A673 (cell line): ENCODE results near the gene AGAP1. TPM values are rescaled to one million over a fixed set of nuclear protein-coding genes. Genes with fewer than 3 reads are reported as not detected.

Experiments used
- BruUV-seq: library from RNA; stranded (reverse); fragments of 400-500 nt; replicated peaks from 2 replicates; lab custom pipeline; 2021; lab: Mats Ljungman, UMichigan
- CTCF ChIA-PET: fragments of 300-600 bp; sonication (Branson Sonifier 250); formaldehyde crosslinking; loops from one replicate; lab custom pipeline; 2022; ENCODE audit warnings: antibody characterized with exemption; lab: Charles Lee
- POLR2A ChIA-PET: fragments of 300-600 bp; sonication (Branson Sonifier 250); formaldehyde crosslinking; loops from one replicate; lab custom pipeline; 2022; ENCODE audit warnings: antibody characterized with exemption; ENCODE audit not compliant: low non-redundant PET; lab: Charles Lee
- DNase-seq: peaks from one replicate; pipeline ENCODE4 v3.0.0-alpha.2; 2015; ENCODE audit warnings: low spot score
- H3K27ac ChIP-seq: fragments of 200-600 bp; sonication (generic); 2 replicates; pipeline ENCODE4 v1.5.1; 2016; ENCODE audit warnings: mixed run types, low read depth, mild to moderate bottlenecking, mixed read lengths, antibody characterized with exemption, low read length; ENCODE audit not compliant: poor library complexity, severe bottlenecking
- H3K27me3 ChIP-seq: fragments of 200-600 bp; sonication (generic); replicated peaks from 2 replicates; pipeline ENCODE4 v1.6.1; 2017; ENCODE audit warnings: mixed run types, low read depth, mild to moderate bottlenecking, mixed read lengths, antibody characterized with exemption, low read length; ENCODE audit not compliant: insufficient read depth, poor library complexity
- H3K36me3 ChIP-seq: fragments of 200-600 bp; sonication (generic); 2 replicates; pipeline ENCODE4 v1.6.1; 2016; ENCODE audit warnings: mixed run types, mild to moderate bottlenecking, mixed read lengths, antibody characterized with exemption, low read length; ENCODE audit not compliant: insufficient read depth, poor library complexity, severe bottlenecking
- H3K4me1 ChIP-seq: fragments of 200-600 bp; sonication (generic); 2 replicates; pipeline ENCODE4 v1.6.1; 2017; ENCODE audit warnings: mixed run types, mild to moderate bottlenecking, mixed read lengths, antibody characterized with exemption, low read length; ENCODE audit not compliant: insufficient read depth, poor library complexity, severe bottlenecking
- H3K4me3 ChIP-seq: fragments of 200-600 bp; sonication (generic); 2 replicates; pipeline ENCODE4 v1.5.1; 2016; ENCODE audit warnings: low read depth, mixed run types, mild to moderate bottlenecking, mixed read lengths, low read length; ENCODE audit not compliant: poor library complexity, severe bottlenecking
- H3K9me3 ChIP-seq: fragments of 200-600 bp; sonication (generic); 2 replicates; pipeline ENCODE4 v1.6.1; 2016; ENCODE audit warnings: mixed run types, low read depth, mild to moderate bottlenecking, mixed read lengths, antibody characterized with exemption, low read length; ENCODE audit not compliant: poor library complexity, severe bottlenecking
- EZH2 ChIP-seq: fragments of 200-600 bp; sonication (generic); IDR thresholded peaks from 2 replicates; pipeline ENCODE4 v1.6.1; 2017; ENCODE audit warnings: borderline replicate concordance, low read depth, mild to moderate bottlenecking, mixed read lengths, antibody characterized with exemption, low read length; ENCODE audit not compliant: poor library complexity, severe bottlenecking
- intact Hi-C: fragments of 100-400 bp; cut with micrococcal nuclease; formaldehyde crosslinking; loops from one replicate; pipeline ENCODE4 v1.10.0; 2022; ENCODE audit not compliant: unreplicated experiment
- total RNA-seq: library from RNA; stranded (reverse); gene quantifications from 2 replicates; pipeline ENCODE4 v1.2.3, GENCODE V29; 2021
- TF ChIP-seq, protein P1 (sequence below): fragments of 300-800, 200-600 bp; sonication (generic); conservative IDR thresholded peaks from 2 replicates; pipeline ENCODE4 v1.5.1; 2017; ENCODE audit warnings: low read depth, mild to moderate bottlenecking, antibody characterized with exemption, low read length, moderate library complexity, mixed read lengths

AGAP1 gene
- total RNA-seq, 1 experiment from 2014 or later, result 25.3 TPM

DNA sequence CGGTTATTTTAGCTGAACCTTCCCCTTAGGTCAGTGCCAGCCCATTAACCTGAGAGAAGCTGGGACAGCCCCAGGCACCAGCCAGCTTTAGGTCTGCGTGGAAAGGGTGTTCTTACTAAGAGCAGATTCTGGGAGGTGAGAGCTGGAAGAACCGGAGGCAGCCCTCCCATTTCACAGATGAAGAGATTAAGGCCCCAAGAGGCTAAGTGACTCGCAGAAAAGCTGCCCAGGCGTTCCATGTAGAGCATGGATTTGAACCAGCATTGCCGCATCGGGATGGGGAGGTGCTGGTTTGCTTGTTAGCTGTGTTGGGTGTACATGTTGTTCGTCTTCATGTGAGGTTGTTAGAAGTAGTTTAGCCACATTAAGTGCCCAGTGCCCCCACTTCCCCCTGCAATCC lies 203.2 kb downstream of the AGAP1 start:
- Histone ChIP-seq H3K27me3 (no peaks in the 10 kb centered on the region), H3K36me3 (no peaks in the 10 kb centered on the region), H3K27ac (no peak overlapping the region), H3K4me1 (peaks cover 13% of the 10 kb centered on the region), H3K4me3 (no peak overlapping the region), H3K9me3 (no peaks in the 10 kb centered on the region)
- intact Hi-C loops, result no loop called here
- no TSS peak for BruUV-seq
- TF ChIP-seq EZH2, result no peak
- TF ChIP-seq, protein P1, sequence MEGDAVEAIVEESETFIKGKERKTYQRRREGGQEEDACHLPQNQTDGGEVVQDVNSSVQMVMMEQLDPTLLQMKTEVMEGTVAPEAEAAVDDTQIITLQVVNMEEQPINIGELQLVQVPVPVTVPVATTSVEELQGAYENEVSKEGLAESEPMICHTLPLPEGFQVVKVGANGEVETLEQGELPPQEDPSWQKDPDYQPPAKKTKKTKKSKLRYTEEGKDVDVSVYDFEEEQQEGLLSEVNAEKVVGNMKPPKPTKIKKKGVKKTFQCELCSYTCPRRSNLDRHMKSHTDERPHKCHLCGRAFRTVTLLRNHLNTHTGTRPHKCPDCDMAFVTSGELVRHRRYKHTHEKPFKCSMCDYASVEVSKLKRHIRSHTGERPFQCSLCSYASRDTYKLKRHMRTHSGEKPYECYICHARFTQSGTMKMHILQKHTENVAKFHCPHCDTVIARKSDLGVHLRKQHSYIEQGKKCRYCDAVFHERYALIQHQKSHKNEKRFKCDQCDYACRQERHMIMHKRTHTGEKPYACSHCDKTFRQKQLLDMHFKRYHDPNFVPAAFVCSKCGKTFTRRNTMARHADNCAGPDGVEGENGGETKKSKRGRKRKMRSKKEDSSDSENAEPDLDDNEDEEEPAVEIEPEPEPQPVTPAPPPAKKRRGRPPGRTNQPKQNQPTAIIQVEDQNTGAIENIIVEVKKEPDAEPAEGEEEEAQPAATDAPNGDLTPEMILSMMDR, result no peak
- ChIA-PET CTCF (no interaction called here), POLR2A (no interaction called here)
- DNase-seq, result no peak

- Histone ChIP-seq H3K9me3 (no peaks in the 10 kb centered on the region), H3K4me3 (no peak overlapping the region), H3K36me3 (no peaks in the 10 kb centered on the region), H3K4me1 (peaks cover 13% of the 10 kb centered on the region), H3K27ac (no peak overlapping the region), H3K27me3 (no peaks in the 10 kb centered on the region)
- ChIA-PET POLR2A (no interaction called here), CTCF (no interaction called here)
- intact Hi-C loops, result no loop called here
- no peak for DNase-seq
- BruUV-seq, result no TSS peak
- TF ChIP-seq EZH2, result no peak
- TF ChIP-seq, protein P1, result no peak
These were observed 204.2 kb downstream of the AGAP1 start for GRCh38 chr2:235698028-235698427.

- intact Hi-C loops, result no loop called here
- TF ChIP-seq EZH2, result no peak
- TF ChIP-seq, protein P1, result no peak
- H3K4me1 ChIP-seq, result peaks cover 13% of the 10 kb centered on the region
- ChIA-PET CTCF (no interaction called here), POLR2A (no interaction called here)
- no peaks in the 10 kb centered on the region for H3K27me3 ChIP-seq
- BruUV-seq, result no TSS peak
- no peak overlapping the region for H3K4me3 ChIP-seq
- no peaks in the 10 kb centered on the region for H3K36me3 ChIP-seq
- H3K27ac ChIP-seq, result no peak overlapping the region
- DNase-seq, result no peak
- no peaks in the 10 kb centered on the region for H3K9me3 ChIP-seq
These were observed 204.6 kb downstream of the AGAP1 start for GRCh38 chr2:235698491-235698890.
